Activated naive CD8-positive, alpha-beta T cell treated with anti-CD3 and anti-CD28 coated beads, Interleukin-2, amount 50 U/mL, for 24 hours (primary cell): ENCODE data around the gene C19orf47.
A peak's percentile ranks its signal among the peaks of the same experiment; 100 is the strongest.
"Not testable (repeated sequence)": the region's sequence is repeated elsewhere in the genome, so short reads cannot be mapped to it uniquely, and the experiment has no call there.

Experiments used
- ATAC-seq: fragments of 150-1000 bp; cut with Tn5 transposase; one replicate; pipeline ENCODE4 v1.10.0; 2021
- DNase-seq: peaks from one replicate; pipeline ENCODE4 v3.0.0; 2021
- H3K27ac Mint-ChIP-seq: one replicate; pipeline ENCODE4 v1.8.0; 2021; ENCODE audit warnings: mild to moderate bottlenecking, mixed read lengths
- H3K27me3 Mint-ChIP-seq: one replicate; pipeline ENCODE4 v1.8.0; 2021; ENCODE audit warnings: mixed read lengths
- H3K36me3 Mint-ChIP-seq: one replicate; pipeline ENCODE4 v1.8.0; 2021; ENCODE audit warnings: low read depth, mixed read lengths
- H3K4me1 Mint-ChIP-seq: one replicate; pipeline ENCODE4 v1.8.0; 2021; ENCODE audit warnings: mixed read lengths
- H3K4me3 Mint-ChIP-seq: one replicate; pipeline ENCODE4 v1.8.0; 2021; ENCODE audit warnings: mild to moderate bottlenecking, moderate library complexity, mixed read lengths
- H3K9me3 Mint-ChIP-seq: one replicate; pipeline ENCODE4 v1.8.0; 2021; ENCODE audit warnings: mixed read lengths

The C19orf47 gene

GRCh38 chr19:40381321-40381720 is 33.1 kb upstream of the C19orf47 start:
- no peaks in the 10 kb centered on the region for H3K36me3 Mint-ChIP-seq
- no peaks in the 10 kb centered on the region for H3K9me3 Mint-ChIP-seq
- H3K27me3 Mint-ChIP-seq = no peaks in the 10 kb centered on the region
- no peak overlapping the region for H3K27ac Mint-ChIP-seq
- DNase-seq = no peak
- H3K4me1 Mint-ChIP-seq = no peaks in the 10 kb centered on the region
- no peak overlapping the region for H3K4me3 Mint-ChIP-seq
- ATAC-seq = no peak

DNA sequence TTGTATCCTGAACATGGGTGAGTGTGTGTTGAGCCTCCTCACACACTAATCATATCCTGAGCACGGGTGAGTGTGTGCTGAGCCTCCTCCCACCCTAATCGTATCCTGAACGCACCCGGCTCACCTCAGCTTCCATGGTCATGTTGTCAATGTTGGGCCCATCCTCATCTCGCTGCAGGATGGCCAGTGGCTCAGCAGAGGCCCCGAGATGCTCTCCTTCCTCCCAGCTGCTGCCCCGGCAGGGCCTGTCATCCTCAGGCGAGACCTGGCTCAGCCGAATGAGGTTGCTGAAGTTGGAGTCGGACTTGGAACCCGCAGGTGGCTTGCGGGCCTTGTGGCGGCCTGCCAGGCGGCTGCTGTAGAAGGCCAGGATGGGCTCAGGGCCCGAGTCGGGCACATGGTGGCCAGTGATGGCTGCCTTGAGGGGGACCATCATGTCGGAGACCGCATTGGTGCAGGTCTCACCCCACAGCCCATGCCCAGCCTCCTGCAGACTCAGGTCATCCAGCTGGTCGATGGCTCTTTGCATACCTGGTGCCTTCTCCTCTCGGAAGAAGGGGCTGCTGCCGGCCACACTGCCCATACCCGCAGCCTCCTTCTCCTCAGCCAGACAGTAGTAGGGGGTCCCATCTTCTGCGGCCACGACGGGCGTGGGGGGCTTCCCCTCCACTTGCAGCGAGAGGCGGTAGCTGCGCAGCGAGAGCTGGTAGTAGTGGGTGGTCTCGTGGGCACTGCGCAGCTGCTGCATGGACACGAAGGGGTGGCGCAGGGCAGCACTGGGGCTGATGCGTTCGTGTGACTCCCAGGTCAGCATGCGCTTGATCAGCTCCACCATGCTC is 32.2 kb upstream of the C19orf47 start:
- no peaks in the 10 kb centered on the region for H3K27me3 Mint-ChIP-seq
- ATAC-seq = no peak
- no peaks in the 10 kb centered on the region for H3K36me3 Mint-ChIP-seq
- H3K4me1 Mint-ChIP-seq = no peaks in the 10 kb centered on the region
- no peak overlapping the region for H3K4me3 Mint-ChIP-seq
- H3K9me3 Mint-ChIP-seq = no peaks in the 10 kb centered on the region
- H3K27ac Mint-ChIP-seq = no peak overlapping the region
- DNase-seq = no peak

- H3K27ac Mint-ChIP-seq = no peak overlapping the region
- H3K27me3 Mint-ChIP-seq = no peaks in the 10 kb centered on the region
- DNase-seq (no peak), ATAC-seq (no peak)
- H3K4me3 Mint-ChIP-seq = no peak overlapping the region
- no peaks in the 10 kb centered on the region for H3K9me3 Mint-ChIP-seq
- no peaks in the 10 kb centered on the region for H3K4me1 Mint-ChIP-seq
- H3K36me3 Mint-ChIP-seq = peaks cover under 1% of the 10 kb centered on the region
These were observed 31.4 kb upstream of the C19orf47 start for GRCh38 chr19:40379446-40380198.

DNA sequence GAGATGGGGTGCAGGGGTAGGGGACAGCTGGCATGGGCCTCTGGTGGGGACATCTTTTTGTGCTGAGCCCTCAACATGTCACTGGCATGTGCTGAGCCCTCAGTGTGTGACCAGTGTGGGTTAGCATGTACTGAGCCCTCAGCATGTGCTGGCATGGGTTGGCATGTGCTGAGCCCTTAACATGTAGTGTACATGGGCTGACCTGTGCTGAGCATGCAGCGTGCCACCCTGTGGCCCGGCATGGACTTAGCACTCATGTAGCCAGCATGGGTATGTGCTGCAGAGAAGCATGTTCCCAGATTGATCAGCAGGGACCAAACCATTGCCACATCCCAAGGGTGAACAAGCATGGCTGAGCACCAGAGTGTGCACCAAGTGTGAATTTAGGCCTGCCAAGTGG is 30.3 kb upstream of the C19orf47 start:
- H3K27me3 Mint-ChIP-seq = no peaks in the 10 kb centered on the region
- H3K36me3 Mint-ChIP-seq = peaks cover 2% of the 10 kb centered on the region
- no peaks in the 10 kb centered on the region for H3K9me3 Mint-ChIP-seq
- no peak overlapping the region for H3K4me3 Mint-ChIP-seq
- no peak for DNase-seq
- H3K4me1 Mint-ChIP-seq = no peaks in the 10 kb centered on the region
- ATAC-seq = peak; percentile 13
- no peak overlapping the region for H3K27ac Mint-ChIP-seq

- H3K27ac Mint-ChIP-seq = no peak overlapping the region
- DNase-seq (no peak), ATAC-seq (no peak)
- H3K4me1 Mint-ChIP-seq = no peaks in the 10 kb centered on the region
- no peaks in the 10 kb centered on the region for H3K9me3 Mint-ChIP-seq
- peaks cover 2% of the 10 kb centered on the region for H3K36me3 Mint-ChIP-seq
- no peaks in the 10 kb centered on the region for H3K27me3 Mint-ChIP-seq
- no peak overlapping the region for H3K4me3 Mint-ChIP-seq
These were observed 29.7 kb upstream of the C19orf47 start for GRCh38 chr19:40377876-40378385.

GRCh38 chr19:40376286-40376862 is 28.2 kb upstream of the C19orf47 start:
- DNase-seq (no peak), ATAC-seq (no peak)
- Mint-ChIP-seq H3K36me3 (peaks cover 2% of the 10 kb centered on the region), H3K27ac (no peak overlapping the region), H3K9me3 (no peaks in the 10 kb centered on the region), H3K27me3 (no peaks in the 10 kb centered on the region), H3K4me3 (no peak overlapping the region), H3K4me1 (no peaks in the 10 kb centered on the region)

DNA sequence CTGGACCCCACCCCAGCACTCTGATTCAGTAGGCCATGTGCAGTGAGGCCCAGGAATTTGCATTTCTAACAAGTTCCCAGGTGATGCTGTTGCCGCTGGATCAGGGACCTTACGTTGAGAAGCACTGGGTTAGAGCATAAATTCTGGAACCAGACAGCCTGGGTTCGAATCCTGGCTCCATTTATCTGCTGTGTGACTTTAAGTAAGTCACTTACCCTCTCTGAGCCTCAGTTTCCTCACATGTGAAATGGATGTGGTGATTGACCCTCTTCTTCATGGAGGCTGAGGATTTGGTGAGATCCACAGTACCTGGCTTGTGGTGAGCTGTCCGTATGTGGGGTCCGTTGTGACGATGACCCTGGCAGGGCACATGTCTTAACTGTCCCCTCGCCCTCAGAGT is 25.9 kb upstream of the C19orf47 start:
- DNase-seq (no peak), ATAC-seq (no peak)
- peaks cover 2% of the 10 kb centered on the region for H3K36me3 Mint-ChIP-seq
- H3K27ac Mint-ChIP-seq = no peak overlapping the region
- no peaks in the 10 kb centered on the region for H3K27me3 Mint-ChIP-seq
- no peaks in the 10 kb centered on the region for H3K9me3 Mint-ChIP-seq
- no peaks in the 10 kb centered on the region for H3K4me1 Mint-ChIP-seq
- no peak overlapping the region for H3K4me3 Mint-ChIP-seq

DNA sequence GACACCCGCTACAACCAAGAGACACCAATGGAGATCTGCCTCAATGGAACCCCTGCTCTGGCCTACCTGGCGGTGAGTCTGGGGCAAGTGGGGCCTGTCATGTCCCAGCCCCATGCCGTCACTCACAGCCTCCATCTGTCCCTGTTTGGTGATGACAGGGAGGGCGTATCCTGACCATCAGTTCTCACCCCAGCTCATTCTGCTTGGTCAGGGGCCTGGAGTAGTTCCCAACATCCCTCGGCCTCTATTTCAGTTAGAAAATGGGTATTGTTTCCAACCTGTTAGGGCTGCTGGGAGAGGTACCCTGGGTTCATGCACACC is 23.6 kb upstream of the C19orf47 start:
- Mint-ChIP-seq H3K4me1 (no peaks in the 10 kb centered on the region), H3K9me3 (no peaks in the 10 kb centered on the region), H3K27me3 (no peaks in the 10 kb centered on the region), H3K4me3 (no peak overlapping the region), H3K36me3 (peaks cover 4% of the 10 kb centered on the region), H3K27ac (no peak overlapping the region)
- no peak for ATAC-seq
- DNase-seq = no peak

GRCh38 chr19:40370997-40371801 is 23.0 kb upstream of the C19orf47 start:
- H3K36me3 Mint-ChIP-seq = peaks cover 4% of the 10 kb centered on the region
- H3K9me3 Mint-ChIP-seq = no peaks in the 10 kb centered on the region
- no peak for ATAC-seq
- H3K27ac Mint-ChIP-seq = no peak overlapping the region
- H3K4me3 Mint-ChIP-seq = no peak overlapping the region
- no peaks in the 10 kb centered on the region for H3K4me1 Mint-ChIP-seq
- no peaks in the 10 kb centered on the region for H3K27me3 Mint-ChIP-seq
- DNase-seq = no peak

DNA sequence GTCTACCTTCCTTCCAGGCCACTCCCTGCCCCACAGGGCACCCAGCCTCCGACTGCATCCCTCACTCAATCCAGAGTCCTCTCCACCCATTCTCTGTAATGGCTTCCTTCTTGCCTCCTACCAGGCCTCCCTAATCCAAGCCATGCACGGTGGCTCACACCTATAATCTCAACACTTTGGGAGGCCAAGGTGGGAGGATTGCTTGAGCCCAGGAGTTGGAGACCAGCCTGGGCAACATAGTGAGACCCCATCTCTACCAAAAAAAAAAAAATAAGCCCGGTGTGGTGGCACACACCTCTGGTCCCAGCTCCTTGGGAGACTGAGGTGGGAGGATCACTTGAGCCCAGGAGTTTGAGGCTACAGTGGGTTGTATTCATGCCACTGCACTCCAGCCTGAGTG is 22.1 kb upstream of the C19orf47 start:
- not testable (repeated sequence) for H3K4me1 Mint-ChIP-seq, H3K36me3 Mint-ChIP-seq, ATAC-seq, H3K9me3 Mint-ChIP-seq, H3K27ac Mint-ChIP-seq, DNase-seq, H3K4me3 Mint-ChIP-seq, H3K27me3 Mint-ChIP-seq

GRCh38 chr19:40369797-40370196 is 21.6 kb upstream of the C19orf47 start:
- Mint-ChIP-seq H3K4me3 (no peak overlapping the region), H3K4me1 (peaks cover 7% of the 10 kb centered on the region), H3K27me3 (no peaks in the 10 kb centered on the region), H3K9me3 (no peaks in the 10 kb centered on the region), H3K36me3 (peaks cover 4% of the 10 kb centered on the region), H3K27ac (no peak overlapping the region)
- ATAC-seq (no peak), DNase-seq (no peak)

- H3K36me3 Mint-ChIP-seq = peaks cover 2% of the 10 kb centered on the region
- H3K4me3 Mint-ChIP-seq = no peak overlapping the region
- no peaks in the 10 kb centered on the region for H3K27me3 Mint-ChIP-seq
- H3K9me3 Mint-ChIP-seq = no peaks in the 10 kb centered on the region
- H3K4me1 Mint-ChIP-seq = peaks cover 12% of the 10 kb centered on the region
- DNase-seq (no peak), ATAC-seq (no peak)
- no peak overlapping the region for H3K27ac Mint-ChIP-seq
These were observed 19.6 kb upstream of the C19orf47 start for GRCh38 chr19:40367577-40368434.

DNA sequence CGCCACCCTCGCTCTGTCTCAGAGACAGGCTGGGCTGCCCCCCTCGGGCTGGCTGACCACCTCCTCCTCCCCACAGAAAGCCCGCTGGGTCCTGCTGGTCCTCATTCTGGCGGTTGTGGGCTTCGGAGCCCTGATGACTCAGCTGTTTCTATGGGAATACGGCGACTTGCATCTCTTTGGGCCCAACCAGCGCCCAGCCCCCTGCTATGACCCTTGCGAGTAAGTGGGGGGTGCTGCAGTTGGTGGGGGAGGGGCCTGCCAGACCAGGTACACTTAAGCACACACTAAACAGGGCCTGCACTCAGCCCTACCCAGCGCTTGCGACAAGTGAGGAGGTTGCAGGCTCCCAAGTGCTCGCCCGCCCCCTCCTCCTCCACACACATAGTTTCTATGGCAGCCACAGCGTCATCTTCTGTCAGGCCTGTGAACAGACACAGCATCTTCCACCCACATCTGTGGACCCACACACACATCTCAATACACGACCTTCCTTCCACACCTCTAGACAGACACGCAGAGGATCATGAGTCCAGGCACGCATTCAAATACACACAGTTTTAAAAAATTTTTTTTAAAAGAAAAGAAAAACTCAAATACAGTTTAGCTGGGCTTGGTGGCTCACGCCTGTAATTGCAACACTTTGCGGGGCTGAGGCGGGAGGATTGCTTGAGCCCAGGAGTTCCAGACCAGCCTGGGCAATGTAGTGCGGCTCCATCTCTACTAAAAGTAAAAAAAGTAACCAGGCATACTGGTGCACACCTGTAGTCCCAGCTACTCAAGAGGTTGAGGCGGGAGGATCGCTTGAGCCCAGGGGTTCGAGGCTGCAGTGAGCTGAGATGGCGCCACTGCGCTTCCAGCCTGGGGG is 18.7 kb upstream of the C19orf47 start:
- no peaks in the 10 kb centered on the region for H3K27me3 Mint-ChIP-seq
- H3K36me3 Mint-ChIP-seq = peaks cover 2% of the 10 kb centered on the region
- no peaks in the 10 kb centered on the region for H3K9me3 Mint-ChIP-seq
- H3K27ac Mint-ChIP-seq = peak overlapping the region; percentile 20
- H3K4me3 Mint-ChIP-seq = no peak overlapping the region
- no peak for DNase-seq
- peaks cover 13% of the 10 kb centered on the region for H3K4me1 Mint-ChIP-seq
- ATAC-seq = no peak
